K562 (cell line): Measurements from ENCODE around the gene CDH5. TPM values are rescaled to one million over a fixed set of nuclear protein-coding genes. Genes with fewer than 3 reads are reported as not detected.

Experiments
- ATAC-seq: fragments of 200-7000 bp; cut with Tn5 transposase; 3 replicates; pipeline ENCODE4 v1.9.1; 2020; ENCODE audit warnings: moderate library complexity
- BruUV-seq: library from RNA; stranded (reverse); fragments of 400-500 nt; replicated peaks from 2 replicates; lab custom pipeline; 2021; lab: Mats Ljungman, UMichigan
- CTCF ChIA-PET: fragments of 300-600 bp; formaldehyde crosslinking; extraction: SDS; loops from one replicate; lab custom pipeline; 2021; ENCODE audit warnings: low intra/inter-chr PET ratio; lab: Yijun Ruan, JAX
- POLR2A ChIA-PET: fragments of 300-600, 350-650 bp; sonication (Branson Sonifier 250); formaldehyde crosslinking; extraction: SDS; loops from one replicate; lab custom pipeline; 2021; ENCODE audit warnings: antibody characterized with exemption, inconsistent platforms; lab: Yijun Ruan, JAX
- DNase-seq, 4 experiments: peaks; one replicate each; pipeline versions ENCODE4 v3.0.0 to v3.0.0-alpha.2; 2011 to 2018; ENCODE audit warnings: low spot score in 3 of 4, mixed read lengths in 3 of 4; ENCODE audit errors: extremely low read depth in 1 of 4
- FAIRE-seq: peaks from 2 replicates; lab custom pipeline; 2011; peaks lifted over from hg19 to GRCh38; lab: Jason Lieb, UNC
- H2AFZ ChIP-seq: 2 replicates; pipeline ENCODE4 v1.6.0; 2011; ENCODE audit warnings: low read depth, low read length, control low read depth, inconsistent platforms
- H3K27ac ChIP-seq: fragments of 200-600 bp; 3 replicates; pipeline ENCODE4 v1.8.0; 2011; ENCODE audit warnings: low read depth, mild to moderate bottlenecking, control low read depth, inconsistent platforms, low read length, moderate library complexity, mixed read lengths; ENCODE audit errors: extremely low read depth
- H3K27me3 ChIP-seq, 2 experiments: fragments of 300-600 bp in 1 of 2; 2 replicates in 1 of 2; 3 replicates in 1 of 2; pipeline versions ENCODE4 v1.6.0 to v1.8.0; 2011; ENCODE audit warnings: inconsistent platforms in 2 of 2, low read length in 2 of 2, mild to moderate bottlenecking in 1 of 2, mixed read lengths in 1 of 2, moderate library complexity in 1 of 2; ENCODE audit not compliant: control insufficient read depth in 2 of 2, insufficient read depth in 2 of 2
- H3K36me3 ChIP-seq: fragments of 300-600 bp; 3 replicates; pipeline ENCODE4 v1.8.0; 2011; ENCODE audit warnings: mild to moderate bottlenecking, low read length, inconsistent platforms; ENCODE audit not compliant: control insufficient read depth, insufficient read depth
- H3K4me1 ChIP-seq, 2 experiments: fragments of 200-600 bp in 1 of 2; replicated peaks in 1 of 2; 2 replicates in 1 of 2; 3 replicates in 1 of 2; pipeline versions ENCODE4 v1.5.1 to v1.8.0; 2011; ENCODE audit warnings: inconsistent platforms in 2 of 2, low read length in 2 of 2, mild to moderate bottlenecking in 1 of 2, mixed read lengths in 1 of 2, moderate library complexity in 1 of 2; ENCODE audit not compliant: control insufficient read depth in 2 of 2, insufficient read depth in 2 of 2
- H3K4me2 ChIP-seq: 2 replicates; pipeline ENCODE4 v1.6.1; 2011; ENCODE audit warnings: low read length, control low read depth, inconsistent platforms, mixed read lengths; ENCODE audit not compliant: insufficient read depth
- H3K4me3 ChIP-seq: fragments of 200-600 bp; sonication (generic), shearing (Covaris generic); 2 replicates; pipeline ENCODE4 v1.5.1; 2016; ENCODE audit warnings: control low read depth, inconsistent platforms
- H3K79me2 ChIP-seq: fragments of 200-600 bp; 3 replicates; pipeline ENCODE4 v1.8.0; 2011; ENCODE audit warnings: low read length, inconsistent platforms; ENCODE audit not compliant: control insufficient read depth, insufficient read depth
- H3K9ac ChIP-seq, 2 experiments: 2 replicates each; pipeline versions ENCODE4 v1.6.0 to v1.6.1; 2011; ENCODE audit warnings: low read depth in 2 of 2, low read length in 2 of 2, control low read depth in 1 of 2, inconsistent platforms in 1 of 2, mild to moderate bottlenecking in 1 of 2, mixed read lengths in 1 of 2; ENCODE audit not compliant: insufficient read depth in 1 of 2
- H3K9me1 ChIP-seq: one replicate; pipeline ENCODE4 v1.6.0; 2011; ENCODE audit warnings: inconsistent platforms, mild to moderate bottlenecking, low read length, moderate library complexity; ENCODE audit not compliant: control insufficient read depth, insufficient read depth
- H3K9me3 ChIP-seq: replicated peaks from 2 replicates; pipeline ENCODE4 v1.5.1; 2011; ENCODE audit warnings: low read depth, low read length, inconsistent platforms; ENCODE audit not compliant: control insufficient read depth, insufficient read depth
- H4K20me1 ChIP-seq: replicated peaks from 2 replicates; pipeline ENCODE4 v1.6.1; 2011; ENCODE audit warnings: low read length, inconsistent platforms, mixed read lengths; ENCODE audit not compliant: control insufficient read depth, insufficient read depth
- CTCFL ChIP-seq: IDR thresholded peaks from 2 replicates; pipeline ENCODE4 v1.6.1; 2011; ENCODE audit warnings: borderline replicate concordance, low read depth, mild to moderate bottlenecking, moderate library complexity, low read length; ENCODE audit not compliant: insufficient read depth, poor library complexity, severe bottlenecking
- E2F8 ChIP-seq: fragments of 450-650 bp; IDR thresholded peaks from 2 replicates; pipeline ENCODE4 v1.7.1; 2018; ENCODE audit warnings: mild to moderate bottlenecking, low read depth; ENCODE audit not compliant: partially characterized antibody
- ETS1 ChIP-seq: conservative IDR thresholded peaks from 2 replicates; pipeline ENCODE4 v1.6.1; 2011; ENCODE audit warnings: low read depth, mild to moderate bottlenecking, low read length; ENCODE audit not compliant: control insufficient read depth
- POLR2AphosphoS2 ChIP-seq: IDR thresholded peaks from 2 replicates; pipeline ENCODE4 v1.6.1; 2012; ENCODE audit warnings: low read length, improper control_type of control experiment
- ZBTB49 ChIP-seq: sonication (generic); formaldehyde crosslinking; IDR thresholded peaks from 2 replicates; pipeline ENCODE4 v1.8.0; 2022; ENCODE audit warnings: missing genetic modification reagents, mild to moderate bottlenecking, borderline replicate concordance
- ZSCAN29 ChIP-seq: fragments of 450-650 bp; IDR thresholded peaks from 2 replicates; pipeline ENCODE4 v1.6.1; 2017
- WGBS: fragments of 100-300 bp; shearing (Covaris generic); methylation state at CpG from one replicate; pipeline ENCODE4 v1.1.6; 2016; ENCODE audit warnings: low coverage, mixed read lengths; ENCODE audit not compliant: insufficient coverage; ENCODE audit errors: missing lambda C conversion rate; 5-methylcytosine and 5-hydroxymethylcytosine counted together
- in situ Hi-C: fragments of 300-500 bp; cut with MboI; formaldehyde crosslinking; loops from 4 replicates; pipeline ENCODE4 v1.15.0; 2018; ENCODE audit warnings: inconsistent platforms, mixed read lengths
- intact Hi-C: fragments of 100-400 bp; cut with micrococcal nuclease; formaldehyde crosslinking; loops from 2 replicates; pipeline ENCODE4 v1.14.2; 2022
- polyA plus RNA-seq, 8 experiments: library from polyadenylated mRNA; depleted of rRNA in 4 of 8; stranded (reverse) in 5 of 8; unstranded in 3 of 8; fragments of >200 nt; fragmentation: Nextera tagmentation in 2 of 8; fragmentation: Illumina TruSeq in 1 of 8; extraction: Ambion mirVana in 2 of 8; extraction: Trizol in 1 of 8; gene quantifications; 2 replicates each; pipeline versions ENCODE4 v1.2.1 to v1.2.3, GENCODE V29; 2011 to 2014; ENCODE audit warnings: inconsistent platforms in 1 of 8, missing spikeins in 1 of 8
- total RNA-seq, 7 experiments: library from RNA; depleted of rRNA in 6 of 7; stranded (reverse); fragments of >200 nt in 6 of 7; fragmentation: Illumina TruSeq in 2 of 7; extraction: Trizol in 2 of 7; gene quantifications; 2 replicates each; pipeline versions ENCODE4 v1.2.1 to v1.2.3, GENCODE V29; 2011 to 2021; ENCODE audit warnings: low replicate concordance in 1 of 7

The CDH5 gene
- total and polyA plus RNA-seq, 9 of the 15 experiments (the other 6 are each of a cell fraction or from before 2014, with no cell fraction given) = not detected

- intact Hi-C loops = no loop called here
- H3K27me3 ChIP-seq = peaks cover 3 to 27% of the 10 kb centered on the region in 2 experiments
- ATAC-seq = no peak
These were observed 14.2 kb upstream of the CDH5 start for GRCh38 chr16:66352304-66352703.

More at GRCh38 chr16:66352304-66352703, 14.2 kb upstream of the CDH5 start:
- Histone ChIP-seq H3K4me1 (no peaks in the 10 kb centered on the region; a peak in 1 of 5 replicates), H3K9ac (no peak overlapping the region), H3K9me1 (no peaks in the 10 kb centered on the region), H3K79me2 (no peaks in the 10 kb centered on the region), H3K9me3 (no peaks in the 10 kb centered on the region), H3K4me3 (no peak overlapping the region), H2AFZ (no peak overlapping the region), H3K27ac (no peak overlapping the region), H3K4me2 (no peak overlapping the region), H3K36me3 (no peaks in the 10 kb centered on the region), H4K20me1 (no peaks in the 10 kb centered on the region)
- TF ChIP-seq CTCFL = no peak
- no peak for TF ChIP-seq ZBTB49
- no peak for TF ChIP-seq POLR2AphosphoS2
- no peak for TF ChIP-seq ZSCAN29
- no peak for TF ChIP-seq ETS1
- TF ChIP-seq E2F8 = no peak
- CTCF ChIA-PET = no interaction called here
- in situ Hi-C loops = no loop called here
- DNase-seq (no peak), FAIRE-seq (no peak)
- POLR2A ChIA-PET = interaction anchor here (0.9 kb wide), 1 partner anchor 18 kb away, joined by 6 read pairs; no protein-coding TSS in a partner anchor
- 0% methylated on average over 2 of the region's 2 CpGs for WGBS
- no TSS peak for BruUV-seq
